HepG2 (cell line): ENCODE measurements around the gene ABCB6. TPM values are rescaled to one million over a fixed set of nuclear protein-coding genes. Genes with fewer than 3 reads are reported as not detected.

Source experiments
- ATF1 ChIP-seq: IDR thresholded peaks from 2 replicates; pipeline ENCODE4 v1.6.1; 2016; ENCODE audit warnings: mild to moderate bottlenecking, control low read depth
- BRCA1 ChIP-seq: sonication (generic); formaldehyde crosslinking; IDR thresholded peaks from 2 replicates; pipeline ENCODE4 v1.4.0; 2020; ENCODE audit warnings: missing genetic modification reagents
- ELF4 ChIP-seq: sonication (generic); formaldehyde crosslinking; IDR thresholded peaks from 2 replicates; pipeline ENCODE4 v1.5.0; 2020; ENCODE audit warnings: missing genetic modification reagents, mild to moderate bottlenecking, moderate library complexity, borderline replicate concordance
- ETV6 ChIP-seq: sonication (generic); formaldehyde crosslinking; conservative IDR thresholded peaks from 2 replicates; pipeline ENCODE4 v1.4.0; 2020; ENCODE audit warnings: missing genetic modification reagents
- FIP1L1 ChIP-seq: fragments of 200-400 bp; formaldehyde crosslinking; IDR thresholded peaks from 2 replicates; pipeline ENCODE4 v1.6.1; 2018; ENCODE audit warnings: low read depth, mild to moderate bottlenecking, low read length, moderate library complexity, borderline replicate concordance; ENCODE audit not compliant: insufficient read depth
- FOSL1 ChIP-seq: sonication (generic); formaldehyde crosslinking; IDR thresholded peaks from 2 replicates; pipeline ENCODE4 v1.9.0; 2021; ENCODE audit warnings: missing genetic modification reagents, borderline replicate concordance
- FOSL2 ChIP-seq: sonication (generic); formaldehyde crosslinking; IDR thresholded peaks from 2 replicates; pipeline ENCODE4 v1.4.0; 2020; ENCODE audit warnings: missing genetic modification reagents
- GTF2F1 ChIP-seq: fragments of 150-350 bp; IDR thresholded peaks from 2 replicates; pipeline ENCODE4 v1.6.1; 2014; ENCODE audit warnings: low read length
- HNF1A ChIP-seq, 2 experiments: sonication (generic) in 1 of 2; formaldehyde crosslinking in 1 of 2; IDR thresholded peaks; 2 replicates each; pipeline versions ENCODE4 v1.4.0 to v1.6.1; 2016 to 2020; ENCODE audit warnings: borderline replicate concordance in 1 of 2, low read depth in 1 of 2, mild to moderate bottlenecking in 1 of 2, missing genetic modification reagents in 1 of 2
- MED8 ChIP-seq: sonication (generic); formaldehyde crosslinking; IDR thresholded peaks from 2 replicates; pipeline ENCODE4 v1.8.1; 2023; ENCODE audit warnings: mild to moderate bottlenecking, missing genetic modification reagents; ENCODE audit not compliant: insufficient replicate concordance
- NCOA5 ChIP-seq: sonication (generic); formaldehyde crosslinking; IDR thresholded peaks from 2 replicates; pipeline ENCODE4 v1.4.0; 2020; ENCODE audit warnings: missing genetic modification reagents
- RXRA ChIP-seq: sonication (generic); formaldehyde crosslinking; IDR thresholded peaks from 2 replicates; pipeline ENCODE4 v1.5.1; 2020; ENCODE audit warnings: missing genetic modification reagents
- SETDB1 ChIP-seq: sonication (generic); formaldehyde crosslinking; IDR thresholded peaks from 2 replicates; pipeline ENCODE4 v1.5.1; 2020; ENCODE audit warnings: missing genetic modification reagents, mild to moderate bottlenecking, borderline replicate concordance
- SMAD3 ChIP-seq: sonication (generic); formaldehyde crosslinking; IDR thresholded peaks from 2 replicates; pipeline ENCODE4 v1.4.0; 2020; ENCODE audit warnings: missing genetic modification reagents
- TCF7 ChIP-seq: sonication (generic); IDR thresholded peaks from 2 replicates; pipeline ENCODE4 v1.6.1; 2016; ENCODE audit warnings: antibody characterized with exemption, low read depth
- TFDP1 ChIP-seq: IDR thresholded peaks from 2 replicates; pipeline ENCODE4 v1.6.1; 2016; ENCODE audit warnings: missing compliant biosample characterization, missing genetic modification reagents, borderline replicate concordance
- WIZ ChIP-seq: sonication (generic); formaldehyde crosslinking; IDR thresholded peaks from 2 replicates; pipeline ENCODE4 v1.5.1; 2020; ENCODE audit warnings: mild to moderate bottlenecking, missing genetic modification reagents
- ZEB1 ChIP-seq: IDR thresholded peaks from 2 replicates; pipeline ENCODE4 v1.6.1; 2012; ENCODE audit warnings: mild to moderate bottlenecking, low read depth, inconsistent platforms; ENCODE audit not compliant: insufficient replicate concordance
- ZNF34 ChIP-seq: sonication (generic); formaldehyde crosslinking; IDR thresholded peaks from 2 replicates; pipeline ENCODE4 v1.4.0; 2020; ENCODE audit warnings: mild to moderate bottlenecking, missing genetic modification reagents, borderline replicate concordance
- ZNF703 ChIP-seq: sonication (generic); formaldehyde crosslinking; IDR thresholded peaks from 2 replicates; pipeline ENCODE4 v1.5.1; 2020; ENCODE audit warnings: missing genetic modification reagents, mild to moderate bottlenecking, moderate library complexity, borderline replicate concordance
- ZNF891 ChIP-seq: sonication (generic); formaldehyde crosslinking; IDR thresholded peaks from 2 replicates; pipeline ENCODE4 v1.5.0; 2020; ENCODE audit warnings: mild to moderate bottlenecking, missing genetic modification reagents
- polyA plus RNA-seq, 8 experiments: library from polyadenylated mRNA; depleted of rRNA in 3 of 8; stranded (reverse) in 7 of 8; unstranded in 1 of 8; fragments of >200 nt; fragmentation: Illumina TruSeq in 4 of 8; extraction: Trizol in 4 of 8; gene quantifications; 2 replicates each; pipeline versions ENCODE4 v1.2.1 to v1.2.3, GENCODE V29; 2011 to 2016; ENCODE audit warnings: low read depth in 4 of 8, missing spikeins in 1 of 8, mixed read lengths in 1 of 8; ENCODE audit not compliant: insufficient read depth in 1 of 8
- total RNA-seq, 5 experiments: library from RNA; depleted of rRNA; stranded (reverse); fragments of >200 nt; fragmentation: Illumina TruSeq; extraction: Trizol; gene quantifications; 2 replicates each; pipeline ENCODE4 v1.2.3, GENCODE V29; 2016; ENCODE audit warnings: low read depth in 1 of 5

ABCB6 gene
- total and polyA plus RNA-seq, 2 of the 13 experiments (the other 11 are each of a cell fraction or from before 2014, with no cell fraction given), result 91.1 to 137 TPM

GRCh38 chr2:219245148-219245898, 26.6 kb upstream of the ABCB6 start, which contains the start of the genes GLB1L and STK16 (continued):
- TF ChIP-seq HNF1A (IDR thresholded peaks at IDR 0.05; ENCODE audit: low read depth) (peak; percentile 73), HNF1A (CRISPR knock-in tag; IDR thresholded peaks at IDR 0.05; ENCODE audit: borderline replicate concordance) (peak; percentile 89), MED8 (CRISPR knock-in tag) (peak; percentile 46), WIZ (CRISPR knock-in tag) (peak; percentile 70; the same call in 1 of the 2 replicates), ETV6 (CRISPR knock-in tag) (peak; percentile 82; the same call in 1 of the 2 replicates), TCF7 (no peak), RXRA (CRISPR knock-in tag) (peak; percentile 94), ZNF703 (CRISPR knock-in tag) (no peak), GTF2F1 (no peak; the same call in 1 of the 2 replicates), NCOA5 (CRISPR knock-in tag) (no peak), TFDP1 (peak; percentile 72; the same call in 1 of the 2 replicates), ZNF891 (CRISPR knock-in tag) (peak; percentile 94), SMAD3 (CRISPR knock-in tag) (peak; percentile 97), SETDB1 (no peak), FOSL2 (CRISPR knock-in tag) (peak; percentile 51), FIP1L1 (no peak), FOSL1 (CRISPR knock-in tag) (no peak), ZEB1 (peak; percentile 71), ELF4 (CRISPR knock-in tag) (no peak), ZNF34 (peak; percentile 87), ATF1 (CRISPR knock-in tag) (peak; percentile 99), BRCA1 (CRISPR knock-in tag) (peak; percentile 60; the same call in 1 of the 2 replicates)
